OCI-LY7 (cell line): ENCODE data around the gene PHIP. TPM values are rescaled to one million over a fixed set of nuclear protein-coding genes. Genes with fewer than 3 reads are reported as not detected.

Experiments
- BruUV-seq: library from RNA; stranded (reverse); fragments of 400-500 nt; replicated peaks from 2 replicates; lab custom pipeline; 2021; lab: Mats Ljungman, UMichigan
- CTCF ChIA-PET: fragments of 300-600 bp; sonication (Branson Sonifier 250); formaldehyde crosslinking; loops from one replicate; lab custom pipeline; 2022; ENCODE audit warnings: antibody characterized with exemption; ENCODE audit not compliant: unreplicated experiment; lab: Charles Lee
- POLR2A ChIA-PET: fragments of 300-600 bp; sonication (Branson Sonifier 250); formaldehyde crosslinking; loops from one replicate; lab custom pipeline; 2022; ENCODE audit warnings: antibody characterized with exemption; lab: Charles Lee
- DNase-seq: peaks from one replicate; pipeline ENCODE4 v3.0.0-alpha.2; 2015; ENCODE audit warnings: low spot score
- H2AFZ ChIP-seq: fragments of 200-600 bp; sonication (generic), shearing (Covaris generic); 2 replicates; pipeline ENCODE4 v1.6.1; 2014; ENCODE audit warnings: mild to moderate bottlenecking, antibody characterized with exemption, low read length, moderate library complexity
- H3K27ac ChIP-seq: fragments of 200-600 bp; sonication (generic); 2 replicates; pipeline ENCODE4 v1.5.1; 2014; ENCODE audit warnings: mixed run types, low read depth, mild to moderate bottlenecking, moderate library complexity, low read length, inconsistent platforms; ENCODE audit not compliant: poor library complexity, severe bottlenecking
- H3K36me3 ChIP-seq: fragments of 200-600 bp; sonication (generic); 2 replicates; pipeline ENCODE4 v1.6.1; 2014; ENCODE audit warnings: mild to moderate bottlenecking, antibody characterized with exemption, low read length, moderate library complexity, mixed read lengths; ENCODE audit not compliant: insufficient read depth
- H3K4me1 ChIP-seq: fragments of 200-600 bp; sonication (generic); 2 replicates; pipeline ENCODE4 v1.5.1; 2014; ENCODE audit warnings: mild to moderate bottlenecking, low read length; ENCODE audit not compliant: insufficient read depth, poor library complexity, severe bottlenecking
- H3K4me2 ChIP-seq: fragments of 200-600 bp; sonication (generic); 2 replicates; pipeline ENCODE4 v1.6.1; 2014; ENCODE audit warnings: mild to moderate bottlenecking, low read length
- H3K4me3 ChIP-seq: fragments of 200-600 bp; sonication (generic); 2 replicates; pipeline ENCODE4 v1.5.1; 2014; ENCODE audit warnings: mild to moderate bottlenecking, low read depth, low read length; ENCODE audit not compliant: poor library complexity, severe bottlenecking
- H3K79me2 ChIP-seq: fragments of 200-600 bp; sonication (generic); 2 replicates; pipeline ENCODE4 v1.6.1; 2016; ENCODE audit warnings: low read depth, mild to moderate bottlenecking, low read length, moderate library complexity, mixed read lengths; ENCODE audit not compliant: insufficient read depth
- H3K9me2 ChIP-seq: fragments of 200-600 bp; sonication (generic); 2 replicates; pipeline ENCODE4 v1.6.1; 2016; ENCODE audit warnings: mild to moderate bottlenecking, low read length, mixed read lengths; ENCODE audit not compliant: insufficient read depth
- H3K9me3 ChIP-seq: fragments of 200-600 bp; sonication (generic); 2 replicates; pipeline ENCODE4 v1.6.1; 2014; ENCODE audit warnings: mild to moderate bottlenecking, mixed run types, low read length, mixed read lengths
- H4K20me1 ChIP-seq: fragments of 200-600 bp; sonication (generic); 2 replicates; pipeline ENCODE4 v1.6.1; 2014; ENCODE audit warnings: mild to moderate bottlenecking, antibody characterized with exemption, low read length, moderate library complexity, mixed read lengths; ENCODE audit not compliant: insufficient read depth
- CTCF ChIP-seq: fragments of 200-600 bp; sonication (generic); conservative IDR thresholded peaks from 2 replicates; pipeline ENCODE4 v1.5.1; 2014; ENCODE audit warnings: mild to moderate bottlenecking, antibody characterized with exemption, low read length, moderate library complexity, mixed read lengths
- EZH2phosphoT487 ChIP-seq: fragments of 200-600 bp; sonication (generic); IDR thresholded peaks from 2 replicates; pipeline ENCODE4 v1.6.1; 2018; ENCODE audit warnings: low read depth, borderline replicate concordance, mild to moderate bottlenecking, mixed run types, antibody characterized with exemption, low read length, moderate library complexity, mixed read lengths
- intact Hi-C: fragments of 100-400 bp; cut with micrococcal nuclease; formaldehyde crosslinking; loops from one replicate; pipeline ENCODE4 v1.10.0; 2022; ENCODE audit not compliant: unreplicated experiment
- total RNA-seq, 2 experiments: library from RNA; depleted of rRNA in 1 of 2; stranded (reverse); fragments of >200 nt in 1 of 2; shearing (Covaris generic) in 1 of 2; gene quantifications; 2 replicates each; pipeline ENCODE4 v1.2.3, GENCODE V29; 2014 to 2022

Gene PHIP
- total RNA-seq, 2 experiments from 2014 or later: 32.1 to 46.6 TPM

GRCh38 chr6:78954740-78955139 lies 123.3 kb downstream of the PHIP start:
- H3K36me3 ChIP-seq: peaks cover 98% of the 10 kb centered on the region
- no peak overlapping the region for H3K27ac ChIP-seq
- H3K9me3 ChIP-seq: peaks cover 6% of the 10 kb centered on the region; the same call in 1 of the 2 replicates
- BruUV-seq: no TSS peak
- H3K79me2 ChIP-seq: no peaks in the 10 kb centered on the region
- intact Hi-C loops: no loop called here
- H3K9me2 ChIP-seq: no peaks in the 10 kb centered on the region
- no peak overlapping the region for H3K4me2 ChIP-seq
- no peak overlapping the region for H3K4me3 ChIP-seq
- POLR2A ChIA-PET: interaction anchor here (1.0 to 1.2 kb wide), 2 partner anchors 16 to 18 kb away, joined by 3 read pairs; no protein-coding TSS in a partner anchor
- DNase-seq: no peak
- no peaks in the 10 kb centered on the region for H3K4me1 ChIP-seq
- H4K20me1 ChIP-seq: no peaks in the 10 kb centered on the region
- H2AFZ ChIP-seq: no peak overlapping the region
- CTCF ChIA-PET: interaction anchor here (1.5 kb wide), 1 partner anchor 9 kb away, joined by 3 read pairs; no protein-coding TSS in a partner anchor
- no peak for TF ChIP-seq EZH2phosphoT487
- no peak for TF ChIP-seq CTCF

- no peak overlapping the region for H3K27ac ChIP-seq
- no peaks in the 10 kb centered on the region for H3K4me1 ChIP-seq
- peaks cover 16% of the 10 kb centered on the region; the same call in 1 of the 2 replicates for H3K9me3 ChIP-seq
- no peaks in the 10 kb centered on the region for H3K9me2 ChIP-seq
- CTCF ChIA-PET: no interaction called here
- TF ChIP-seq EZH2phosphoT487: no peak
- TF ChIP-seq CTCF: no peak
- H3K4me2 ChIP-seq: no peak overlapping the region
- no peaks in the 10 kb centered on the region for H4K20me1 ChIP-seq
- no TSS peak for BruUV-seq
- H2AFZ ChIP-seq: no peak overlapping the region
- no peak overlapping the region for H3K4me3 ChIP-seq
- intact Hi-C loops: no loop called here
- H3K79me2 ChIP-seq: no peaks in the 10 kb centered on the region
- no peak for DNase-seq
- peaks cover 98% of the 10 kb centered on the region for H3K36me3 ChIP-seq
- POLR2A ChIA-PET: interaction anchor here (0.7 to 1.1 kb wide), 3 partner anchors 9 to 41 kb away, joined by 3 to 4 read pairs (median 4); no protein-coding TSS in a partner anchor
Observed at GRCh38 chr6:78953798-78954197, 124.3 kb downstream of the PHIP start.

GRCh38 chr6:78952362-78952761 lies 125.7 kb downstream of the PHIP start:
- Histone ChIP-seq H3K4me3 (no peak overlapping the region), H3K4me2 (no peak overlapping the region), H4K20me1 (no peaks in the 10 kb centered on the region), H3K9me3 (peaks cover 19% of the 10 kb centered on the region; the same call in 1 of the 2 replicates), H3K9me2 (no peaks in the 10 kb centered on the region), H3K27ac (no peak overlapping the region), H2AFZ (no peak overlapping the region), H3K79me2 (no peaks in the 10 kb centered on the region), H3K36me3 (peaks cover 98% of the 10 kb centered on the region), H3K4me1 (no peaks in the 10 kb centered on the region)
- no peak for TF ChIP-seq CTCF
- TF ChIP-seq EZH2phosphoT487: no peak
- no peak for DNase-seq
- intact Hi-C loops: no loop called here
- BruUV-seq: no TSS peak
- ChIA-PET POLR2A (interaction anchor here (1.0 to 1.1 kb wide), 2 partner anchors 37 to 56 kb away, joined by 3 to 4 read pairs; no protein-coding TSS in a partner anchor), CTCF (no interaction called here)
